ENCODE data around the gene AKAP6.

The AKAP6 gene

DNA sequence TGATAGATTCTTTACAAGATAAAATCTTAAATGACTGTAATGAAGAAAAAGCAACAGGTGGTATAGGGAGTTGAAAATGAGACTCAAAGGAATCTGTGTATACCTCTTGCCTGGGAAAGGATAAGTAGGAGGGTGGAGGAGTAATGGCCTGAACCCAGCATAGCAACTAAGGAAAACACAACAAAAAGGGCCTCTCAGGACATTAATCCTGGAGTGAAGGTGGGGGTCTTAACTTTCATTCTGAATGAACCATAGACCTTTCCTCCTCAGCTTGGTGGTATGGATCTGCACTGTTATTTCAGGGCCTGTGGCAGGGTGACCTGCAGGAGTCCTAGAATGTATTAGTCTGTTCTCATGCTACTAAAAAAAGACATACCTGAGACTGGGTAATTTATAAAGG is 185.6 kb downstream of the AKAP6 start:
- DNase-seq (ENCODE audit: low read depth) = no peak

DNA sequence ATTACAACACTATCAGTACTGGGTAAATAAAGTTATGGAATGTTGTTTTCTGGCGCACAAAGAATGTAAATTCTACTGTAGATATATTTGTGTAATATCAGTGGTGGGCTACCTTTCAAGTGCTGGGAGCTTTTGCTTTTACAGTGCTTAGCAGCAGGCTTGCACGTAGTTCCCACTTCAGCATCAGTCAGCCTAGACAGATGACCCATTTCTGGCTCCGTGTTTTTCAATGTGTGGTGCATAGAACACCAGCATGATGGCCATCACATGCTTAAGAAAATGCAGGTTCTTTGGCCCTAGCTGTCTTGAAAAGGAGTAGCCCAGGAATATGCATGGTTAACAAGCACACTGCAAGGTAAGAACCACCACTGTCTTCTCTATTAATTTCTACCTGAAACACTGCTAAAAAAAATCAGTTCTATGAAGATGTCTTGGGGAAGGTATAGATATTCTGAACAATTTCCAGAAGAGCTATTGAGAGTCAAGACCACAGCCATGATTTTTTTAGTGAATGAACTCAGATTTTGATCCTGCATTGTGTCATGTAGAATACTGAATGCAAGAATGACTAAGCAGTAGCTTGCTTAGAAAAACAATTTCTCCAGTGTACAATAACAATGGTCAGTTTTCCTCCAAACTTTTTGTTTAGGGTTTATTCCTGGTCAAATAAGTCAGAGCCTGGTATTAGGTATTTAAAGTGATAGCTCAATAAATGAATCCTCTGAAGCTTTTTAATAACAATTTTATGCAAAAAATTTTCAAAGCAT is 195.7 kb downstream of the AKAP6 start:
- Histone ChIP-seq H3K4me1 (ENCODE audit: control insufficient read depth, insufficient read depth, low read length) (peaks cover 8% of the 10 kb centered on the region), H3K36me3 (ENCODE audit: control insufficient read depth, insufficient read depth, low read length, severe bottlenecking) (no peaks in the 10 kb centered on the region), H3K27me3 (replicated peaks; ENCODE audit: control insufficient read depth, insufficient read depth, low read length) (peaks cover 8% of the 10 kb centered on the region), H3K9me3 (ENCODE audit: control insufficient read depth, low read length) (no peaks in the 10 kb centered on the region), H3K4me3 (ENCODE audit: low read length) (no peak overlapping the region), H3K9ac (ENCODE audit: low read length) (no peak overlapping the region)
- peak; percentile 57 for DNase-seq (ENCODE audit: low read depth)

More for the DNA sequence above, 185.6 kb downstream of the AKAP6 start:
- H3K9me3 ChIP-seq (ENCODE audit: control insufficient read depth, low read length) = no peaks in the 10 kb centered on the region
- H3K4me1 ChIP-seq (ENCODE audit: control insufficient read depth, insufficient read depth, low read length) = peaks cover 34% of the 10 kb centered on the region
- no peak overlapping the region for H3K9ac ChIP-seq (ENCODE audit: low read length)
- H3K36me3 ChIP-seq (ENCODE audit: control insufficient read depth, insufficient read depth, low read length, severe bottlenecking) = no peaks in the 10 kb centered on the region
- no peak overlapping the region for H3K4me3 ChIP-seq (ENCODE audit: low read length)
- peaks cover 14% of the 10 kb centered on the region for H3K27me3 ChIP-seq (replicated peaks; ENCODE audit: control insufficient read depth, insufficient read depth, low read length)

DNA sequence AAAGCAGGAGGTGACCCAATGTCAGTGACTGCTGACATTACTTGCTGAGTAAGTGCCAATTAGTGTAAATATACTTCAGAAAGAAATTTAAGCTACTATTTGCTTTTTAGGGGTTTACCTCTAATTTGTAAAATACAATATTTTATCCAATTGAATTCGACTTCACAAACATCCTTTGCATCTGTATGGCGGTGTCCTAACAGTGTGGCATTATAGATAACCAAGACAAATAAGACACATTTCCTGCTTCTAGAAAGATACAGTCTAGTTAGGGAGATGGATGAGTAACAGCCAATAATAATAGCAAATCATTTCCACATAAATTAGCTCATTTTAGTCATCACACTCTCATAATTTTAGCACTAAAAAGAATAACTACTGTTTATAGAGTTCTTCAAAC is 196.5 kb downstream of the AKAP6 start:
- no peak overlapping the region for H3K4me3 ChIP-seq (ENCODE audit: low read length)
- H3K9me3 ChIP-seq (ENCODE audit: control insufficient read depth, low read length) = no peaks in the 10 kb centered on the region
- H3K4me1 ChIP-seq (ENCODE audit: control insufficient read depth, insufficient read depth, low read length) = peaks cover 8% of the 10 kb centered on the region
- H3K27me3 ChIP-seq (replicated peaks; ENCODE audit: control insufficient read depth, insufficient read depth, low read length) = peaks cover 8% of the 10 kb centered on the region
- no peaks in the 10 kb centered on the region for H3K36me3 ChIP-seq (ENCODE audit: control insufficient read depth, insufficient read depth, low read length, severe bottlenecking)
- no peak for DNase-seq (ENCODE audit: low read depth)
- no peak overlapping the region for H3K9ac ChIP-seq (ENCODE audit: low read length)

DNA sequence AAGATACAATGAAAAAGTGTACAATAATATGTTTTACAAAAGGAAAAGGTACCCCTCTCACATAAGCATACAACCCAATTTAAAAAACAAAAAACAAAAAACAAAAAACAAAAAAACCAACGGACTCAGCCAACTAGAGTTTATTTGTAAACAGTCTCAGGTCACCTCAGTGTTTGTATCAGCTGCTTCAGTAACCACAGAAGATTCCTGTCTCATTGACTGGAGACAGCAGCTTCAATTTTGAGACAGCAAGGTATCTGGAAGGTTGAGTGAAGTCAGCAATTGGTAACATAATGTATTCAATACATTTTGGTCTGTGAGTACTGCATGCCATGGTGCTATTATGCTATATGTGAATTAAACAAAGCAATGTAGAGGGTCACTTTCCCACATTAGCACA is 201.7 kb downstream of the AKAP6 start:
- no peak overlapping the region for H3K4me3 ChIP-seq (ENCODE audit: low read length)
- no peaks in the 10 kb centered on the region for H3K36me3 ChIP-seq (ENCODE audit: control insufficient read depth, insufficient read depth, low read length, severe bottlenecking)
- H3K9me3 ChIP-seq (ENCODE audit: control insufficient read depth, low read length) = no peaks in the 10 kb centered on the region
- no peak overlapping the region for H3K9ac ChIP-seq (ENCODE audit: low read length)
- no peaks in the 10 kb centered on the region for H3K4me1 ChIP-seq (ENCODE audit: control insufficient read depth, insufficient read depth, low read length)
- peaks cover 20% of the 10 kb centered on the region for H3K27me3 ChIP-seq (replicated peaks; ENCODE audit: control insufficient read depth, insufficient read depth, low read length)
- no peak for DNase-seq (ENCODE audit: low read depth)

DNA sequence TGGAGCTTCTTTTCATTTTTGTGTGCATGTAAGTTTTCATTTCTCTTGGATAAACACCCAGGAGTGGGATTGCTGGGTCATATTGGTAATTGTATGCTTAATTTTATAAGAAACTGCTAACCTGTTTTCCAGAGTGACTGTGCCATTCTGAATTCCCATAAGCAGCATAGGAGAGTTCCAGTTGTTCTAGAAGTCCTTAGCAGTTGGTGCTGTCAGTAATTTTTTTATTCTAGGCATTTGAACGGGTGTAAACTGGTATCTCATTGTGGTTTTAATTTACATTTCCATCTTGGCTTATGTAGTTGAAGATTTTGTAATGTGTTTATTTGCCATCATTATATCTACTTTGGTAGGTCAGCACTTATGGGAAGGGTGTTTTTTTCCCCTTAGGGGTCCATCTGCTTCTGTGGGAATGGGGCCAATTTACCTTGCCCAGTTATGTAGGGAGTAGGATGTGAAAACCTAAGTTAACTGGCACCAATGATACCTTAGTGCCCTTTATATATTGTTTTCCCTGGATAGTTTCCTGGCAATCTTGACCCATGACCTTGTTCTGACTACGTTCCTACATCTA is 202.9 kb downstream of the AKAP6 start:
- Histone ChIP-seq H3K4me3 (ENCODE audit: low read length) (no peak overlapping the region), H3K9me3 (ENCODE audit: control insufficient read depth, low read length) (no peaks in the 10 kb centered on the region), H3K4me1 (ENCODE audit: control insufficient read depth, insufficient read depth, low read length) (no peaks in the 10 kb centered on the region), H3K27me3 (replicated peaks; ENCODE audit: control insufficient read depth, insufficient read depth, low read length) (peaks cover 20% of the 10 kb centered on the region), H3K36me3 (ENCODE audit: control insufficient read depth, insufficient read depth, low read length, severe bottlenecking) (no peaks in the 10 kb centered on the region), H3K9ac (ENCODE audit: low read length) (no peak overlapping the region)
- no peak for DNase-seq (ENCODE audit: low read depth)

DNA sequence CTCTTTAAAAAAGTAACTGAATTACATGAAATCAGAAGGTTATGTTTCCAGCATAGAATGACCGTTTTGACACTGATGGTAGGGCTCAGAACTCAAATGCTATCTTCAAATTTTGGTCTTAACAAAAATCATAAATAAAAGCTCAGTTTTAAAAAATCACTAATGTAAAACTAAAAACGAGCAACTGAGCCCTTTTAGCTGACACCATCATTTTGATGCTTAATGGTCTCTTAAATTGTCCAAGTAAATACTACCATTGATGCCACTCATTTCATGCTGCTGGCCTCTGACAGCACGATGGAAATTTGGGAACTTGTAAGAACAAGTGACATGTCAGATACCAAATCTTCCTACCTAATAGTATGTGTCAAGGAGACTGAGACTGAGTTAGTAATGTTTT is 205.0 kb downstream of the AKAP6 start:
- H3K9me3 ChIP-seq (ENCODE audit: control insufficient read depth, low read length) = no peaks in the 10 kb centered on the region
- no peak overlapping the region for H3K4me3 ChIP-seq (ENCODE audit: low read length)
- no peak overlapping the region for H3K9ac ChIP-seq (ENCODE audit: low read length)
- DNase-seq (ENCODE audit: low read depth) = no peak
- no peaks in the 10 kb centered on the region for H3K4me1 ChIP-seq (ENCODE audit: control insufficient read depth, insufficient read depth, low read length)
- H3K36me3 ChIP-seq (ENCODE audit: control insufficient read depth, insufficient read depth, low read length, severe bottlenecking) = no peaks in the 10 kb centered on the region
- peaks cover 12% of the 10 kb centered on the region for H3K27me3 ChIP-seq (replicated peaks; ENCODE audit: control insufficient read depth, insufficient read depth, low read length)

DNA sequence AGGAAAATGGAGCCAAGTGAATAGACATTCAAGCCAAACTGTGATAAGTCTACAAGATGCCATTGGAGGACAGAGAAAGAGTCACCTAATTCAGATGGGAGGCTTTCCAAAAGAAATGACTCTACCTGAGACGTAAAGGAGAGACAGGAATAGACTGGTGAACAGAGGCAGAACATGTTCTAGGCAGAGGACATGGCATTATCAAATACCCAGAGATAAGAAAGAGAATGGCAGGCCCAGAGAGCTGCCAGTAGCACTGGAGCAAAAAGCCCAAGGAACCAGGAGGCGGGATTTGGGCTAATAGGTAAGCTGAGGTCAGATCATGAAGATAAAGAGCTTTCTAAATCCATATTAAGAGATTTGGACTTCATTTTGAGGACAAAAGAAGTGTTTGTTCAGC is 207.1 kb downstream of the AKAP6 start:
- no peaks in the 10 kb centered on the region for H3K36me3 ChIP-seq (ENCODE audit: control insufficient read depth, insufficient read depth, low read length, severe bottlenecking)
- no peak overlapping the region for H3K4me3 ChIP-seq (ENCODE audit: low read length)
- DNase-seq (ENCODE audit: low read depth) = no peak
- H3K9me3 ChIP-seq (ENCODE audit: control insufficient read depth, low read length) = no peaks in the 10 kb centered on the region
- peaks cover 12% of the 10 kb centered on the region for H3K27me3 ChIP-seq (replicated peaks; ENCODE audit: control insufficient read depth, insufficient read depth, low read length)
- H3K4me1 ChIP-seq (ENCODE audit: control insufficient read depth, insufficient read depth, low read length) = no peaks in the 10 kb centered on the region
- no peak overlapping the region for H3K9ac ChIP-seq (ENCODE audit: low read length)

DNA sequence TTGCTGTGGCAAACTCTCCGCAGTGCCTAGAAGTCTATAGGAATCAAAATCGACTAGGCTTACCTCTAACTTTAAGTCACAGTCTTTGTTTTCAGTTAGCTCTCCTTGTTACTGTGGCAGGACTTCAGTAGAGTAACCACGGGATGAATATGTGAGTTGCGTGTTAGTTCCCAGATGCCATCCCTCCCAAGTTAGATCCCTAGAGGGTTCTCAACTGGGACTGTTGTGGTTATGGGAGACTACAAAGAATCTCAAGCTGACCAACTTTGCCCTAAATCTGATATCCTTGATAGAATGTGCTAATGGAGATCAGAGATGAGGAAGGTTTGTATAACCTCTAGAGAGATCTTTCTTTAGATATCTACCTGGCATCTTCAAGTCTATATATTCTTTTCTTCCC is 208.1 kb downstream of the AKAP6 start:
- DNase-seq (ENCODE audit: low read depth) = no peak
- no peak overlapping the region for H3K4me3 ChIP-seq (ENCODE audit: low read length)
- H3K4me1 ChIP-seq (ENCODE audit: control insufficient read depth, insufficient read depth, low read length) = no peaks in the 10 kb centered on the region
- no peaks in the 10 kb centered on the region for H3K9me3 ChIP-seq (ENCODE audit: control insufficient read depth, low read length)
- H3K9ac ChIP-seq (ENCODE audit: low read length) = no peak overlapping the region
- no peaks in the 10 kb centered on the region for H3K36me3 ChIP-seq (ENCODE audit: control insufficient read depth, insufficient read depth, low read length, severe bottlenecking)
- H3K27me3 ChIP-seq (replicated peaks; ENCODE audit: control insufficient read depth, insufficient read depth, low read length) = peaks cover 12% of the 10 kb centered on the region

DNA sequence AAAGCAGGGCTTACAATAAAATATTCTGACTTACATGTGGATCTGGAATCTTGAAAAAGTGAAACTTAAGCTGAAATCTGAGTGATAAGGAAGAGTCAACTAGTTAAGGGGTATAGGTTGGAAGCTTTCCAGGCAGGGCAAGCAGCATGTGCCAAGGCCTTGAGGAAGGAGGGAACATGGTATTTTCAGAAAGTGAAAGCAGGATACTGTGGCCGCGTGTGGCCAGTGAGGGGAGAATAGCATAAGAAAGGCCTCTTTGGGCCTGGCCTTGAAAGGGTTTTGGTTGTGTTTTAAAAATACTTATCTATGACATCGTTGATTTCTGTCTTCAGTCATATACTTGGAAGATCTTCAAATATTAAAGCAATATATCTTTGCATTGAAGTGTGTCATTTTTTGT is 213.4 kb downstream of the AKAP6 start:
- no peak for DNase-seq (ENCODE audit: low read depth)
- Histone ChIP-seq H3K4me3 (ENCODE audit: low read length) (no peak overlapping the region), H3K36me3 (ENCODE audit: control insufficient read depth, insufficient read depth, low read length, severe bottlenecking) (no peaks in the 10 kb centered on the region), H3K4me1 (ENCODE audit: control insufficient read depth, insufficient read depth, low read length) (peaks cover 3% of the 10 kb centered on the region), H3K9me3 (ENCODE audit: control insufficient read depth, low read length) (no peaks in the 10 kb centered on the region), H3K9ac (ENCODE audit: low read length) (no peak overlapping the region), H3K27me3 (replicated peaks; ENCODE audit: control insufficient read depth, insufficient read depth, low read length) (no peaks in the 10 kb centered on the region)

DNA sequence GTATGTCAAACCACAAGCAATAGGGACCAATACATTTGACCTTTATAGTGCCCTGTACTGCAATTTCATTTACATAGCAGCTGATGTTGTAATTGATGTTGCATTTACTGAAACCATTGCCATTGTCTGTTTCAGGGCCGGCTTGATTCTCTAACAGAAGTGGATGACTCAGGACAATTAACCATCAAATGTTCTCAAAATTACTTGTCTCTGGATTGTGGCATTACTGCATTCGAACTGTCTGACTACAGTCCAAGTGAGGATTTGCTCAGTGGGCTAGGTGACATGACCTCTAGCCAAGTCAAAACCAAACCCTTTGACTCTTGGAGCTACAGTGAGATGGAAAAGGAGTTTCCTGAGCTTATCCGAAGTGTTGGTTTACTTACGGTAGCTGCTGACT is 216.0 kb downstream of the AKAP6 start:
- Histone ChIP-seq H3K9me3 (ENCODE audit: control insufficient read depth, low read length) (no peaks in the 10 kb centered on the region), H3K36me3 (ENCODE audit: control insufficient read depth, insufficient read depth, low read length, severe bottlenecking) (no peaks in the 10 kb centered on the region), H3K9ac (ENCODE audit: low read length) (no peak overlapping the region), H3K27me3 (replicated peaks; ENCODE audit: control insufficient read depth, insufficient read depth, low read length) (no peaks in the 10 kb centered on the region), H3K4me3 (ENCODE audit: low read length) (no peak overlapping the region), H3K4me1 (ENCODE audit: control insufficient read depth, insufficient read depth, low read length) (peaks cover 3% of the 10 kb centered on the region)
- DNase-seq (ENCODE audit: low read depth) = peak; percentile 31

DNA sequence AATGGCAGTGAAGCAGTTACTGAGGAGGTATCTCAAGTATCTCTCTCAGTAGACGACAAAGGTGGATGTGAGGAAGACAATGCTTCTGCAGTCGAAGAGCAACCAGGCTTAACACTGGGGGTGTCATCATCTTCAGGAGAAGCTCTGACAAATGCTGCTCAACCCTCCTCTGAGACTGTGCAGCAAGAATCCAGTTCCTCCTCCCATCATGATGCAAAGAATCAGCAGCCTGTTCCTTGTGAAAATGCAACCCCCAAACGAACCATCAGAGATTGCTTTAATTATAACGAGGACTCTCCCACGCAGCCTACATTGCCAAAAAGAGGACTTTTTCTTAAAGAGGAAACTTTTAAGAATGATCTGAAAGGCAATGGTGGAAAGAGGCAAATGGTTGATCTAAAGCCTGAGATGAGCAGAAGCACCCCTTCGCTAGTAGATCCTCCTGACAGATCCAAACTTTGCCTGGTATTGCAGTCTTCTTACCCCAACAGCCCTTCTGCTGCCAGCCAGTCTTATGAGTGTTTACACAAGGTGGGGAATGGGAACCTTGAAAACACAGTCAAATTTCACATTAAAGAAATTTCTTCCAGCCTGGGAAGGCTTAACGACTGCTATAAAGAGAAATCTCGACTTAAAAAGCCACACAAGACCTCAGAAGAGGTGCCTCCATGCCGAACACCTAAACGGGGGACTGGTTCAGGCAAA is 216.6 kb downstream of the AKAP6 start:
- no peak for DNase-seq (ENCODE audit: low read depth)
- H3K4me3 ChIP-seq (ENCODE audit: low read length) = no peak overlapping the region
- H3K27me3 ChIP-seq (replicated peaks; ENCODE audit: control insufficient read depth, insufficient read depth, low read length) = no peaks in the 10 kb centered on the region
- H3K9me3 ChIP-seq (ENCODE audit: control insufficient read depth, low read length) = no peaks in the 10 kb centered on the region
- H3K9ac ChIP-seq (ENCODE audit: low read length) = no peak overlapping the region
- peaks cover 3% of the 10 kb centered on the region for H3K4me1 ChIP-seq (ENCODE audit: control insufficient read depth, insufficient read depth, low read length)
- no peaks in the 10 kb centered on the region for H3K36me3 ChIP-seq (ENCODE audit: control insufficient read depth, insufficient read depth, low read length, severe bottlenecking)

All from adipocyte (in vitro differentiated cells).